ENCODE results near the gene DAGLA.

The DAGLA gene

DNA sequence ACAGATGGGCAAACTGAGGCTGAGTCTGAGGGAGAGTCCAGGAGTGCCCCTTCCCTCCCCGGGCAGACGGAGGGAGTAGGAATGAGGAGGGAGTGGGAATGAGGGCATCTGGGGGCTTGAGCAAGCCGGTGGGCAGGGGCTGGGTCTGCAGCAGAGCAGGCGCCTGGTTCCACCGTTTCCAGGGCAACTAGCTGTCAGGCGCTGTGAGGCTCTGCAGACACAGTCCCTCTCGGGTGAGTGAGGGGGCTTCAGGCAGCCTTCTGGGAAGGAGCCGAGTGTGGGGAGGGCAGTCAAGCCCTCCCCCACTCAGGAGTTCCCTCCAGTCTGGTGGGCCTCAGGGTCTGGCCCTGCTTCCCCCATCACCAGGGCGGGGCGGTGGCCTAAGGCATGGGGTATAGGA, 93.2 kb downstream of the DAGLA start:
- Histone ChIP-seq H3K4me3 (ENCODE audit: low read depth, low read length, poor library complexity, severe bottlenecking) (no peak overlapping the region), H3K9me2 (ENCODE audit: low read depth, low read length) (no peaks in the 10 kb centered on the region), H3K27me3 (ENCODE audit: insufficient read depth, low read length) (no peaks in the 10 kb centered on the region; the same call in 1 of the 2 replicates), H3K27ac (ENCODE audit: low read depth, low read length, poor library complexity, severe bottlenecking) (no peak overlapping the region), H3K79me2 (ENCODE audit: insufficient read depth, low read length) (no peaks in the 10 kb centered on the region), H3K9me3 (ENCODE audit: low read length) (no peaks in the 10 kb centered on the region), H3K9ac (ENCODE audit: low read length) (no peak overlapping the region), H2AFZ (ENCODE audit: low read length) (no peak overlapping the region), H4K20me1 (ENCODE audit: insufficient read depth, low read length) (no peaks in the 10 kb centered on the region), H3K4me1 (ENCODE audit: insufficient read depth, low read length, severe bottlenecking) (peaks cover 9% of the 10 kb centered on the region), H3K36me3 (ENCODE audit: insufficient read depth, low read length) (no peaks in the 10 kb centered on the region), H3F3A (ENCODE audit: insufficient read depth, low read length) (no peaks in the 10 kb centered on the region), H3K4me2 (ENCODE audit: low read length) (no peak overlapping the region)
- TF ChIP-seq, protein P1, sequence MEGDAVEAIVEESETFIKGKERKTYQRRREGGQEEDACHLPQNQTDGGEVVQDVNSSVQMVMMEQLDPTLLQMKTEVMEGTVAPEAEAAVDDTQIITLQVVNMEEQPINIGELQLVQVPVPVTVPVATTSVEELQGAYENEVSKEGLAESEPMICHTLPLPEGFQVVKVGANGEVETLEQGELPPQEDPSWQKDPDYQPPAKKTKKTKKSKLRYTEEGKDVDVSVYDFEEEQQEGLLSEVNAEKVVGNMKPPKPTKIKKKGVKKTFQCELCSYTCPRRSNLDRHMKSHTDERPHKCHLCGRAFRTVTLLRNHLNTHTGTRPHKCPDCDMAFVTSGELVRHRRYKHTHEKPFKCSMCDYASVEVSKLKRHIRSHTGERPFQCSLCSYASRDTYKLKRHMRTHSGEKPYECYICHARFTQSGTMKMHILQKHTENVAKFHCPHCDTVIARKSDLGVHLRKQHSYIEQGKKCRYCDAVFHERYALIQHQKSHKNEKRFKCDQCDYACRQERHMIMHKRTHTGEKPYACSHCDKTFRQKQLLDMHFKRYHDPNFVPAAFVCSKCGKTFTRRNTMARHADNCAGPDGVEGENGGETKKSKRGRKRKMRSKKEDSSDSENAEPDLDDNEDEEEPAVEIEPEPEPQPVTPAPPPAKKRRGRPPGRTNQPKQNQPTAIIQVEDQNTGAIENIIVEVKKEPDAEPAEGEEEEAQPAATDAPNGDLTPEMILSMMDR (IDR thresholded peaks at IDR 0.05; ENCODE audit: low read length) = no peak
- no peak for TF ChIP-seq EZH2 (IDR thresholded peaks at IDR 0.05; ENCODE audit: borderline replicate concordance, low read length)

DNA sequence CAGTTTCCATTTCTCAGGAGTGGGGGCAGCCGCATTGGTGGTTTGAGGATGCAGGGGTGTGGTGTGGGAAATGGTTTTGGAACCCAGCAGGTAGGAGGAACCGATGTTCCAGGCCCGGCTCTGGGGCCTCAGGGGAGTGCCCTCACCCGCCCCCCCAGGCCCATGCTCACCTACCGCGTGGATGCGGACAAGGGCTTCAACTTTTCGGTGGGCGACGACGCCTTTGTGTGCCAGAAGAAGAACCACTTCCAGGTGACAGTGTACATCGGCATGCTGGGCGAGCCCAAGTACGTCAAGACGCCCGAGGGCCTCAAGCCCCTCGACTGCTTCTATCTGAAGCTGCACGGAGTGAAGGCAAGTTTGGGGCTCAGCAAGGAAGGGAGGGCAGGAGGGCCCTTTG, 93.6 kb downstream of the DAGLA start:
- H3K79me2 ChIP-seq (ENCODE audit: insufficient read depth, low read length) = no peaks in the 10 kb centered on the region
- H3K36me3 ChIP-seq (ENCODE audit: insufficient read depth, low read length) = no peaks in the 10 kb centered on the region
- no peak overlapping the region for H3K27ac ChIP-seq (ENCODE audit: low read depth, low read length, poor library complexity, severe bottlenecking)
- no peaks in the 10 kb centered on the region for H3F3A ChIP-seq (ENCODE audit: insufficient read depth, low read length)
- no peaks in the 10 kb centered on the region for H3K9me2 ChIP-seq (ENCODE audit: low read depth, low read length)
- no peak overlapping the region for H3K4me2 ChIP-seq (ENCODE audit: low read length)
- no peak overlapping the region for H2AFZ ChIP-seq (ENCODE audit: low read length)
- H3K4me3 ChIP-seq (ENCODE audit: low read depth, low read length, poor library complexity, severe bottlenecking) = no peak overlapping the region
- H4K20me1 ChIP-seq (ENCODE audit: insufficient read depth, low read length) = no peaks in the 10 kb centered on the region
- TF ChIP-seq EZH2 (IDR thresholded peaks at IDR 0.05; ENCODE audit: borderline replicate concordance, low read length) = no peak
- TF ChIP-seq, protein P1 (IDR thresholded peaks at IDR 0.05; ENCODE audit: low read length) = no peak
- H3K4me1 ChIP-seq (ENCODE audit: insufficient read depth, low read length, severe bottlenecking) = peaks cover 9% of the 10 kb centered on the region
- H3K9ac ChIP-seq (ENCODE audit: low read length) = no peak overlapping the region
- no peaks in the 10 kb centered on the region; the same call in 1 of the 2 replicates for H3K27me3 ChIP-seq (ENCODE audit: insufficient read depth, low read length)
- H3K9me3 ChIP-seq (ENCODE audit: low read length) = no peaks in the 10 kb centered on the region

DNA sequence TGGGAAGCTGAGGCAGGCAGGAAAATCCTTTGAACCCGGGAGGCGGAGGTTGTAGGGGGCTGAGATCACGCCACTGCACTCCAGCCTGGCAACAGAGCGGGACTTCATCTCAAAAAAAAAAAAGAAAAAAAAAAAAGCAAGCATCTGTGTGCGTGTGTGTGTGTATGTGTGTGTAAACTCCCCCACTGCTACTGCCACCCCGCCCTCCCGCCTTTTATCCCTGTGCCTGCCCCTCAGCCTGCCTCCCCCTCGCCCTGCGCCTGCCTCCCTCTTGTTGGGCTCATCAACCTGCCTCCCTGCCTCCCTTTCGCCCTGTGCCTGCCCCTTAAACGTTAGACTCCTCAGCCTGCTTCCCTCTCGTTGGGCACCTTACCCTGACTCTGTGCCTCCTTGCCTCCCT, 94.2 kb downstream of the DAGLA start:
- no peak overlapping the region for H2AFZ ChIP-seq (ENCODE audit: low read length)
- H3K9me2 ChIP-seq (ENCODE audit: low read depth, low read length) = no peaks in the 10 kb centered on the region
- H3K4me2 ChIP-seq (ENCODE audit: low read length) = no peak overlapping the region
- no peaks in the 10 kb centered on the region for H3K9me3 ChIP-seq (ENCODE audit: low read length)
- no peaks in the 10 kb centered on the region; the same call in 1 of the 2 replicates for H3K27me3 ChIP-seq (ENCODE audit: insufficient read depth, low read length)
- no peaks in the 10 kb centered on the region for H4K20me1 ChIP-seq (ENCODE audit: insufficient read depth, low read length)
- H3K36me3 ChIP-seq (ENCODE audit: insufficient read depth, low read length) = no peaks in the 10 kb centered on the region
- H3K4me1 ChIP-seq (ENCODE audit: insufficient read depth, low read length, severe bottlenecking) = peaks cover 9% of the 10 kb centered on the region
- no peaks in the 10 kb centered on the region for H3F3A ChIP-seq (ENCODE audit: insufficient read depth, low read length)
- no peaks in the 10 kb centered on the region for H3K79me2 ChIP-seq (ENCODE audit: insufficient read depth, low read length)
- TF ChIP-seq, protein P1 (IDR thresholded peaks at IDR 0.05; ENCODE audit: low read length) = no peak
- H3K4me3 ChIP-seq (ENCODE audit: low read depth, low read length, poor library complexity, severe bottlenecking) = no peak overlapping the region
- H3K27ac ChIP-seq (ENCODE audit: low read depth, low read length, poor library complexity, severe bottlenecking) = no peak overlapping the region
- H3K9ac ChIP-seq (ENCODE audit: low read length) = no peak overlapping the region

Data from OCI-LY1 (cell line).